Keratinocyte (primary cell): ENCODE data around the gene MLLT1. TPM values are rescaled to one million over a fixed set of nuclear protein-coding genes. Genes with fewer than 3 reads are reported as not detected.

Experiments
- DNase-seq: peaks from one replicate; pipeline ENCODE4 v3.0.0-alpha.2; 2011; ENCODE audit warnings: low read depth, missing footprints, low spot score
- FAIRE-seq: peaks from 2 replicates; lab custom pipeline; 2011; peaks lifted over from hg19 to GRCh38; lab: Jason Lieb, UNC
- H2AFZ ChIP-seq: 2 replicates; pipeline ENCODE4 v1.6.0; 2012; ENCODE audit warnings: low read length, control low read depth, inconsistent platforms; ENCODE audit not compliant: control insufficient read depth
- H3K27ac ChIP-seq: 2 replicates; pipeline ENCODE4 v1.5.1; 2011; ENCODE audit warnings: low read length; ENCODE audit not compliant: control insufficient read depth, insufficient read depth
- H3K27me3 ChIP-seq: 3 replicates; pipeline ENCODE4 v1.6.0; 2011; ENCODE audit warnings: low read length; ENCODE audit not compliant: control insufficient read depth, insufficient read depth; ENCODE audit errors: extremely low read depth
- H3K36me3 ChIP-seq, 2 experiments: 2 replicates in 1 of 2; 3 replicates in 1 of 2; pipeline ENCODE4 v1.5.1; 2011; ENCODE audit warnings: low read length in 2 of 2, mild to moderate bottlenecking in 1 of 2; ENCODE audit not compliant: control insufficient read depth in 2 of 2, insufficient read depth in 2 of 2; ENCODE audit errors: extremely low read depth in 1 of 2
- H3K4me1 ChIP-seq: 3 replicates; pipeline ENCODE4 v1.5.1; 2011; ENCODE audit warnings: low read length; ENCODE audit not compliant: control insufficient read depth, insufficient read depth; ENCODE audit errors: extremely low read depth
- H3K4me2 ChIP-seq: 3 replicates; pipeline ENCODE4 v1.6.0; 2011; ENCODE audit warnings: low read depth, low read length; ENCODE audit not compliant: control insufficient read depth, insufficient read depth; ENCODE audit errors: extremely low read depth
- H3K4me3 ChIP-seq, 3 experiments: fragments of 200-600 bp in 1 of 3; sonication (generic) in 1 of 3; 2 replicates in 2 of 3; 3 replicates in 1 of 3; pipeline ENCODE4 v1.5.1; 2011 to 2016; ENCODE audit warnings: low read length in 3 of 3, mild to moderate bottlenecking in 3 of 3, control low read depth in 2 of 3, inconsistent platforms in 1 of 3, low read depth in 1 of 3, mixed read lengths in 1 of 3, mixed run types in 1 of 3, moderate library complexity in 1 of 3; ENCODE audit not compliant: control insufficient read depth in 2 of 3, insufficient read depth in 2 of 3; ENCODE audit errors: extremely low read depth in 1 of 3
- H3K79me2 ChIP-seq: 2 replicates; pipeline ENCODE4 v1.6.0; 2012; ENCODE audit warnings: low read length; ENCODE audit not compliant: control insufficient read depth, insufficient read depth
- H3K9ac ChIP-seq: 3 replicates; pipeline ENCODE4 v1.6.0; 2011; ENCODE audit warnings: low read length; ENCODE audit not compliant: control insufficient read depth, insufficient read depth; ENCODE audit errors: extremely low read depth
- H3K9me1 ChIP-seq: 3 replicates; pipeline ENCODE4 v1.6.0; 2011; ENCODE audit warnings: low read length; ENCODE audit not compliant: control insufficient read depth, insufficient read depth; ENCODE audit errors: extremely low read depth
- H3K9me3 ChIP-seq: 2 replicates; pipeline ENCODE4 v1.5.1; 2012; ENCODE audit warnings: low read depth, low read length; ENCODE audit not compliant: control insufficient read depth
- H4K20me1 ChIP-seq: 3 replicates; pipeline ENCODE4 v1.6.0; 2011; ENCODE audit warnings: low read length; ENCODE audit not compliant: control insufficient read depth, insufficient read depth; ENCODE audit errors: extremely low read depth
- CTCF ChIP-seq, 3 experiments: IDR thresholded peaks in 1 of 3; conservative IDR thresholded peaks in 1 of 3; optimal IDR thresholded peaks in 1 of 3; 2 replicates in 2 of 3; 3 replicates in 1 of 3; pipeline versions ENCODE3 to v1.5.1; 2011; ENCODE audit warnings: low read length in 3 of 3, mild to moderate bottlenecking in 3 of 3, moderate library complexity in 2 of 3, control low read depth in 1 of 3, inconsistent platforms in 1 of 3; ENCODE audit not compliant: insufficient read depth in 2 of 3; ENCODE audit errors: extremely low read depth in 1 of 3
- EZH2 ChIP-seq: IDR thresholded peaks from one replicate; pipeline ENCODE4 v1.6.1; 2012; ENCODE audit warnings: inconsistent platforms, mild to moderate bottlenecking, low read length, moderate library complexity
- dilution Hi-C: fragments of 300-500 bp; cut with MboI; formaldehyde crosslinking; loops from one replicate; pipeline ENCODE4 v1.7.0; 2020; ENCODE audit warnings: low sequenced_read_pairs; ENCODE audit not compliant: extremely low pct_ligation_motif_present
- polyA plus RNA-seq, 5 experiments: library from polyadenylated mRNA; depleted of rRNA in 3 of 5; stranded (reverse) in 3 of 5; stranded (forward) in 1 of 5; unstranded in 1 of 5; fragments of >200 nt; gene quantifications; 1 replicate in 1 of 5; 2 replicates in 3 of 5; 3 replicates in 1 of 5; pipeline versions ENCODE4 v1.2.1 to v1.2.3, GENCODE V29; 2011 to 2012; ENCODE audit warnings: missing spikeins in 2 of 5, low read depth in 1 of 5, low replicate concordance in 1 of 5

MLLT1 gene
- polyA plus RNA-seq, 1 donor (not counting 4 experiments of a cell fraction or from before 2014, with no cell fraction given): 8.3 TPM

GRCh38 chr19:6264803-6265202, 15.0 kb downstream of the MLLT1 start:
- H3K9me1 ChIP-seq: no peaks in the 10 kb centered on the region
- no peaks in the 10 kb centered on the region for H3K9me3 ChIP-seq
- H3K4me1 ChIP-seq: peaks cover 3% of the 10 kb centered on the region
- no peak for FAIRE-seq
- H3K36me3 ChIP-seq: peaks cover 22 to 25% of the 10 kb centered on the region in 2 experiments
- H3K27me3 ChIP-seq: no peaks in the 10 kb centered on the region
- H2AFZ ChIP-seq: no peak overlapping the region
- H3K4me3 ChIP-seq: no peak overlapping the region
- TF ChIP-seq EZH2 (no peak), CTCF (optimal IDR thresholded peaks at IDR 0.05 in 1 of 3, IDR thresholded peaks at IDR 0.05 in 1 of 3, conservative IDR thresholded peaks at IDR 0.05 in 1 of 3; ENCODE audit: extremely low read depth in 1 of 3, insufficient read depth in 2 of 3, low read length in 3 of 3) (no peak)
- peaks cover 49% of the 10 kb centered on the region for H3K79me2 ChIP-seq
- DNase-seq: no peak
- H3K4me2 ChIP-seq: no peak overlapping the region
- dilution Hi-C loops: no loop called here
- peaks cover 7% of the 10 kb centered on the region for H4K20me1 ChIP-seq
- no peak overlapping the region for H3K9ac ChIP-seq
- no peak overlapping the region for H3K27ac ChIP-seq

- no peak for FAIRE-seq
These were observed 15.9 kb downstream of the MLLT1 start for GRCh38 chr19:6263735-6264444.

More at GRCh38 chr19:6263735-6264444, 15.9 kb downstream of the MLLT1 start:
- TF ChIP-seq EZH2 (no peak), CTCF (optimal IDR thresholded peaks at IDR 0.05 in 1 of 3, IDR thresholded peaks at IDR 0.05 in 1 of 3, conservative IDR thresholded peaks at IDR 0.05 in 1 of 3; ENCODE audit: extremely low read depth in 1 of 3, insufficient read depth in 2 of 3, low read length in 3 of 3) (no peak)
- no peak overlapping the region for H3K4me2 ChIP-seq
- H3K9me1 ChIP-seq: no peaks in the 10 kb centered on the region
- peaks cover 2% of the 10 kb centered on the region for H4K20me1 ChIP-seq
- H2AFZ ChIP-seq: no peak overlapping the region
- H3K27ac ChIP-seq: no peak overlapping the region
- H3K27me3 ChIP-seq: no peaks in the 10 kb centered on the region
- H3K9ac ChIP-seq: no peak overlapping the region
- H3K4me1 ChIP-seq: peaks cover 3% of the 10 kb centered on the region
- dilution Hi-C loops: no loop called here
- no peaks in the 10 kb centered on the region for H3K9me3 ChIP-seq
- no peak for DNase-seq
- peaks cover 24 to 26% of the 10 kb centered on the region in 2 experiments for H3K36me3 ChIP-seq
- H3K4me3 ChIP-seq: no peak overlapping the region
- peaks cover 47% of the 10 kb centered on the region for H3K79me2 ChIP-seq
